GM12891 (cell line): ENCODE measurements around the gene PADI1.

Experiments used
- DNase-seq: peaks from one replicate; pipeline ENCODE4 v3.0.0; 2011; ENCODE audit warnings: low spot score; ENCODE audit not compliant: insufficient read length
- FAIRE-seq: peaks from 2 replicates; lab custom pipeline; 2011; peaks lifted over from hg19 to GRCh38; lab: Jason Lieb, UNC
- PAX5 ChIP-seq: IDR thresholded peaks from 2 replicates; pipeline ENCODE4 v1.6.1; 2011; ENCODE audit warnings: low read length, moderate library complexity, mild to moderate bottlenecking; ENCODE audit not compliant: insufficient read depth, severe bottlenecking
- POLR2A ChIP-seq: IDR thresholded peaks from 2 replicates; pipeline ENCODE4 v1.6.1; 2011; ENCODE audit warnings: low read depth, low read length, control low read depth
- POLR2AphosphoS5 ChIP-seq: IDR thresholded peaks from 2 replicates; pipeline ENCODE4 v1.6.1; 2011; ENCODE audit warnings: low read depth, low read length, control low read depth
- POU2F2 ChIP-seq: IDR thresholded peaks from 2 replicates; pipeline ENCODE4 v1.6.1; 2011; ENCODE audit warnings: low read depth, mild to moderate bottlenecking, control low read depth, low read length, moderate library complexity
- SPI1 ChIP-seq: IDR thresholded peaks from 2 replicates; pipeline ENCODE4 v1.6.1; 2011; ENCODE audit warnings: low read depth, low read length, control low read depth
- TAF1 ChIP-seq: IDR thresholded peaks from 2 replicates; pipeline ENCODE4 v1.6.1; 2011; ENCODE audit warnings: low read depth, low read length, control low read depth

The PADI1 gene

GRCh38 chr1:17196496-17197185 is 8.3 kb upstream of the PADI1 start:
- TF ChIP-seq SPI1: no peak
- no peak for TF ChIP-seq PAX5
- no peak for TF ChIP-seq POU2F2
- TF ChIP-seq TAF1: no peak
- no peak for TF ChIP-seq POLR2AphosphoS5
- TF ChIP-seq POLR2A: no peak
- DNase-seq (no peak), FAIRE-seq (no peak)

GRCh38 chr1:17197696-17198095 is 7.2 kb upstream of the PADI1 start:
- FAIRE-seq (no peak), DNase-seq (no peak)
- TF ChIP-seq POLR2A (no peak), POU2F2 (no peak), POLR2AphosphoS5 (no peak), PAX5 (no peak), TAF1 (no peak), SPI1 (no peak)

- TF ChIP-seq SPI1 (no peak), POLR2A (no peak), TAF1 (no peak), POU2F2 (no peak), PAX5 (no peak), POLR2AphosphoS5 (no peak)
- no peak for FAIRE-seq
- no peak for DNase-seq
Observed at GRCh38 chr1:17198476-17199258, 6.3 kb upstream of the PADI1 start.

- TF ChIP-seq POU2F2: no peak
- TF ChIP-seq PAX5: no peak
- TF ChIP-seq SPI1: no peak
- no peak for TF ChIP-seq POLR2AphosphoS5
- TF ChIP-seq POLR2A: no peak
- no peak for TF ChIP-seq TAF1
- DNase-seq (no peak), FAIRE-seq (no peak)
Observed at GRCh38 chr1:17199267-17200044, 5.5 kb upstream of the PADI1 start.

GRCh38 chr1:17200246-17200645 is 4.7 kb upstream of the PADI1 start:
- FAIRE-seq (no peak), DNase-seq (no peak)
- TF ChIP-seq POU2F2: no peak
- no peak for TF ChIP-seq TAF1
- TF ChIP-seq POLR2A: no peak
- no peak for TF ChIP-seq POLR2AphosphoS5
- no peak for TF ChIP-seq SPI1
- no peak for TF ChIP-seq PAX5

- FAIRE-seq (no peak), DNase-seq (no peak)
- TF ChIP-seq POLR2AphosphoS5 (no peak), SPI1 (no peak), POLR2A (no peak), POU2F2 (no peak), PAX5 (no peak), TAF1 (no peak)
Observed at GRCh38 chr1:17200756-17201155, 4.2 kb upstream of the PADI1 start.

GRCh38 chr1:17201201-17202021 is 3.5 kb upstream of the PADI1 start:
- TF ChIP-seq POLR2A (no peak), POU2F2 (no peak), TAF1 (no peak), POLR2AphosphoS5 (no peak), PAX5 (no peak), SPI1 (no peak)
- FAIRE-seq (no peak), DNase-seq (no peak)

- DNase-seq (no peak), FAIRE-seq (no peak)
- TF ChIP-seq POLR2AphosphoS5 (no peak), POU2F2 (no peak), PAX5 (no peak), TAF1 (no peak), SPI1 (no peak), POLR2A (no peak)
Observed at GRCh38 chr1:17205652-17206051, 724 bp downstream of the PADI1 start.
